GM12801 (cell line): ENCODE results near the gene NUP214.

ENCODE experiments used
- TF ChIP-seq, protein P1 (sequence below): IDR thresholded peaks from one replicate; pipeline ENCODE4 v1.5.1; 2011; ENCODE audit warnings: control low read depth; ENCODE audit not compliant: insufficient read length; ENCODE audit errors: extremely low read depth

The NUP214 gene

DNA sequence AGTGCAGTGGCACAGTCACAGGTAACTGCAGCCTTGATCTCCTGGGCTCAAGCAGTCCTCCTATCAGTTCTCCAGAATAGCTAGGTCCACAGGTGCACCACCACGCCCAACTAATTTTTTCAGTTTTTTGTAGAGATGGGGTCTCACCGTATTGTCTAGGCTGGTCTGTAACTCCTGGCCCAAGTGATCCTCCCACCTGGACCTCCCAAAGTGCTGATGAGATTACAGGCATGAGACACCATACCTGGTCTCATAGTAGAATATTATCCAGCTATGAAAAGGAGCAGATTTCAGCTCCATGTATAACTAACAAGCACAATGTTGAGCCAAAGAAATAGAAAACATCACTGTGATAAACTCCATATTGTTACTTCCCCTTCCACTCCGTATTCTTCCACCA lies 81.1 kb downstream of the NUP214 start:
- TF ChIP-seq, protein P1, sequence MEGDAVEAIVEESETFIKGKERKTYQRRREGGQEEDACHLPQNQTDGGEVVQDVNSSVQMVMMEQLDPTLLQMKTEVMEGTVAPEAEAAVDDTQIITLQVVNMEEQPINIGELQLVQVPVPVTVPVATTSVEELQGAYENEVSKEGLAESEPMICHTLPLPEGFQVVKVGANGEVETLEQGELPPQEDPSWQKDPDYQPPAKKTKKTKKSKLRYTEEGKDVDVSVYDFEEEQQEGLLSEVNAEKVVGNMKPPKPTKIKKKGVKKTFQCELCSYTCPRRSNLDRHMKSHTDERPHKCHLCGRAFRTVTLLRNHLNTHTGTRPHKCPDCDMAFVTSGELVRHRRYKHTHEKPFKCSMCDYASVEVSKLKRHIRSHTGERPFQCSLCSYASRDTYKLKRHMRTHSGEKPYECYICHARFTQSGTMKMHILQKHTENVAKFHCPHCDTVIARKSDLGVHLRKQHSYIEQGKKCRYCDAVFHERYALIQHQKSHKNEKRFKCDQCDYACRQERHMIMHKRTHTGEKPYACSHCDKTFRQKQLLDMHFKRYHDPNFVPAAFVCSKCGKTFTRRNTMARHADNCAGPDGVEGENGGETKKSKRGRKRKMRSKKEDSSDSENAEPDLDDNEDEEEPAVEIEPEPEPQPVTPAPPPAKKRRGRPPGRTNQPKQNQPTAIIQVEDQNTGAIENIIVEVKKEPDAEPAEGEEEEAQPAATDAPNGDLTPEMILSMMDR: no peak

DNA sequence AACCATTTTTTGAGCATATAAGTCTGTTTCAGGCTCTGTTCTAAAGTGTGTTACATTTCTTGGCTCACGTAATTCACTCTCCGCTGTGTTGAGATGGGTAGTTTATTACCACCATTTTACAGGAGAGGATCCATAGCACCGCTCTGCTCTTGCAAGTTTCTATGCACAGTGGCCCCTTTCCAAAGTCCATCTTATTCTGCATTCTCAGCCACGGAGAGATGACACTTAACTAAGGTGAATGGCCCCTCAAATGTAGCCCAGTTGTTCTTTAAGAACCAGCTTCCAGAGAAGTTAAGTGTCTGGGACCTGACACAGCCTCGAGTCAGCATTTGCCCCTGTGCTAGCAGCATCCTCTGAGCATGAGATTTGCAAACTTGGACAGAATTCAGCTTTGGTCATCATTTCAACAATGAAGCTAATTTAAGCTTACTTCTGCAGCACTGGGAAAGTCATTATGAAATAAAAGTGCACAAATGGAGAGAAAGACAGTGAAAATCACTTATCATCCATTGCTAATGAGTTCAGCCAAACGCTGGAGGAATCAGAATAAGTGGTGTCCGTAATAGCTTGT lies 89.0 kb downstream of the NUP214 start:
- TF ChIP-seq, protein P1: no peak

DNA sequence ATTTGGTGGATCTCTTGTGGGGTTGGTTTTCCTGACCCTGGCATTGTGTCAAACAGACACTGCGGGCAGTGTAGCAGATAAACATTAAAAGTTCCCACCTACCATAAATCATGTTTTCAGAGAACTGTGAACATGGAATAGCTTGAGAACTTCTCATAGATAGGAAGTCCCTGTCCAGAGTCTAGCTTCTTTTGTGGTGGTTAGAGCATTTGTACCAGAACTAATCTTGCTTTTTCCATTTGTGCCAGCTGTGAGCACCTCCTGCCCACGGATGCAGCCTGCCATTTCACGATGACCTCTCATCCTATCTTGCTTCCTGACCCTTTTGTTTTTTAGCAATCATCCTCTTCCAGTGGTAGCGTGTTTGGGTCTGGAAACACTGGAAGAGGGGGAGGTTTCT lies 89.5 kb downstream of the NUP214 start:
- TF ChIP-seq, protein P1: no peak

DNA sequence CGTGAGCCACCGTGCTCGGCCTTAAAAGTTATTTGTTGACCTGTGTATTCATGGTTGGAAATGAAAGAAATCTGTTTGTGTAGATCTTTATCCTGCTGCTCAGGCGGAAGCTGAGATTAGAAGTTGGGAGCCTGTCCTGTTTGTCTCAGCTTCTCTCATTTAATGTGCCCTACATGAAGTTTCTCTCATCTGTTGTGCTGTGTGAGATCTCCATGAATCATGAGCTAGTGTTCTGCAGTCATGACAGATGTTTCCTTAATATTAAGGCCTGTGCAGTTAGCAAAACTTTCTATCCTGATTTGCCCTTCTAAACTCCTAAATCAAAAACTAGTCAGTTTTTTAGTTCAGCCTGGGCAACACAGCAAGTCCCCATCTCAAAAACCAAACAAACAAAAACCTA lies 91.4 kb downstream of the NUP214 start:
- TF ChIP-seq, protein P1: no peak

DNA sequence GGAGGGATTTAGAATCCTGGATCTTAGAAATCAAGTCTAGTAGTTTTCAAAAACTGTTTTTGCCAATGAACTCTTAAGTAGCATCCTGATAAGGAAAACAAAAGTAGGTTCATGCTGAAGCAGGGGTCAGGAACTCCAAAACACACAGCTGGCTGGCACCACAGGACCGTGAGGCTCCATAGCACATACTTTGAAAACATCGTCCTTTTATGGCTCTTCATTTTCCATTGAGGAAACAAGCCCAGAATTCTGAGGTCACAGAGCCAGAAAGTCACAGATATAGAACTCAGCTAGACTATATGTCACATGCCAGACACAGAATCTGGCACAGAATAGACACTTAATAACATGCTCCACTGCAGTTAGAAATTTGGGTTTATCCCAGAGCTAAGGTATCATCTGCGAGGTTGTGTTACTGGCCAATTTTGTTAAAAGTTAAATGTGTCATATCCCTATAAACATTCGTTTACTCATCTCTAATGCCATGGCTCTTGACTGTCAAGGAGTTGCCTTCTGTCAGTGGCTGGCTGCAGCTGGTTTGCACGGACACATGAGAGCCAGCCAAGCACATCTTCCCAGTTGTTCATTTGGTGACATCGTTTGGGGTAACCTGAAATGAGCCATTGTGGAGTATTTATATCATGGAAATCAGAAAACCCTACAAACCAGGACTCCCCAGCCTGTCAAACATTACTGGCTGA lies 92.1 kb downstream of the NUP214 start:
- TF ChIP-seq, protein P1: no peak

DNA sequence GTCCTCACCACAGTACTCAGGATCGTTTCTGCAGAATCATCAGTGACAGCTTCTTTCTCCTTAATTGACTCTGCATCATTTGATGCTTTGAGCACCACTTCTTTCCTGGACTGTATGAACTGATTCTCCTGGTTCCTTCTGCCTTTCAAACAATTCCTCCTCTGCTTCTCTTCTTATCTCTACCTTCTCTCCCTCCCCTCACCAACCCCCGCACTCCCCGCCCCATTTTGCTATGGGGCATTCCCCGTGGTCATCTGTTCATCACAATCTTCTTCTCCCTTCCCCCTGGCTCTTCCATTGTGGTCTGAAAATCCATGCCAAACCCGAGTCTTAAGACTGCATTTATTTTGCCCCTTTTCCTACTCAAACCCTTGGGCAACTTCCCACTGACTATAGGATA lies 93.0 kb downstream of the NUP214 start:
- TF ChIP-seq, protein P1: no peak

DNA sequence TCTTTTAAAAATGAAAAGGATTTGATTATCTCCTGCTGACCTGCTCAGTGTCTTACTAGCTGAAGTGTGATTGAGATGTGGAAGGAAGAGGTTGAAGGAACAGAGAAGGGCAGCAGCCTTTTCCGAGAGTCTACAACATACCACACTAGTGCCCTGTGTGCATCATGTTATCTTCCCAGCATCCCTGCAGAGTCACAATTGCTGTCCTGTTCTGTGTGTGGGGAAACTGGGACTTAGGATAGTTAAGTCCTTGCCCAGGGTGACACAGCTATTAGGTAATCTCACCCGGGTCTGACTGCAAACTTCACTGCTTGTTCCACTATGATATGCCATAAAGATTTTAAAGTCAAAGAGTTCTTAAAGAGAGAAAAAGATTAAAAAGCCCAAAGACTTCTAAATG lies 95.1 kb downstream of the NUP214 start:
- TF ChIP-seq, protein P1: no peak

DNA sequence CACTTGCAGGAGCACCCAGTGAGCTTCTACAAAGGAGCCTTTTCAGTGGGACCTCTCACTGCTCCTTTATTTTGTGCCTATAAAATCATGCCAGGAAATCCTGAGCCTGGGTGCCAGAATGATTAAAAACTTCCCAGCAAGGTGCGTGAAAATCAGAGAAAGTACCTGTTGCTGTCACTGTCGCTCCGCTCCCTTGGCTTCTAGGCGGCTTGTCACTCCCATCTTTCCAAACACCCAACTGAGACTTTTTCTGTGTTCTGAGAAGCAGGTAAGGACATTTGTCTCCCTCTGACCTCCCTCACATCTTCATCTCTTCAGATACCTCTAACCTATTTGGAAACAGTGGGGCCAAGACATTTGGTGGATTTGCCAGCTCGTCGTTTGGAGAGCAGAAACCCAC lies 97.1 kb downstream of the NUP214 start:
- TF ChIP-seq, protein P1: no peak
